T-cell (primary cell): ENCODE data around the gene RFX1. TPM values are rescaled to one million over a fixed set of nuclear protein-coding genes. Genes with fewer than 3 reads are reported as not detected.
A peak's percentile ranks its signal among the peaks of the same experiment; 100 is the strongest.
"Not testable (repeated sequence)": the region's sequence is repeated elsewhere in the genome, so short reads cannot be mapped to it uniquely, and the experiment has no call there.

Source experiments
- ATAC-seq, 4 experiments: fragments of 200-7000 bp in 3 of 4; fragments of 150-1000 bp in 1 of 4; cut with Tn5 transposase; replicated peaks in 1 of 4; 1 replicate in 3 of 4; 2 replicates in 1 of 4; pipeline ENCODE4 v1.10.0; 2021; ENCODE audit warnings: moderate library complexity in 3 of 4, mild to moderate bottlenecking in 2 of 4, moderate number of reproducible peaks in 1 of 4
- CTCF ChIA-PET, 2 donors: fragments of 300-600 bp; sonication (Branson Sonifier 250); formaldehyde crosslinking; loops; one replicate each; lab custom pipeline; 2022; ENCODE audit warnings: antibody characterized with exemption in 2 of 2; lab: Charles Lee
- POLR2A ChIA-PET, 2 donors: fragments of 300-600 bp; sonication (Branson Sonifier 250); formaldehyde crosslinking; loops; one replicate each; lab custom pipeline; 2022; ENCODE audit warnings: antibody characterized with exemption in 2 of 2; lab: Charles Lee
- DNase-seq, 35 experiments: peaks; one replicate each; pipeline versions ENCODE4 v3.0.0 to v3.0.0-alpha.2; 2013 to 2023
- H3K27ac ChIP-seq: one replicate; pipeline ENCODE4 v1.5.1; 2013; ENCODE audit warnings: low read length
- H3K27me3 ChIP-seq, 2 experiments: replicated peaks in 1 of 2; 1 replicate in 1 of 2; 2 replicates in 1 of 2; pipeline versions ENCODE4 v1.6.1 to v1.7.0; 2013; ENCODE audit warnings: low read length in 1 of 2, mixed read lengths in 1 of 2; ENCODE audit not compliant: control insufficient read depth in 2 of 2, insufficient read depth in 2 of 2; ENCODE audit errors: extremely low read depth in 1 of 2
- H3K36me3 ChIP-seq, 2 donors: 1 replicate in 1 of 2; 2 replicates in 1 of 2; pipeline versions ENCODE4 v1.6.1 to v1.7.0; 2013; ENCODE audit warnings: low read length in 1 of 2; ENCODE audit not compliant: control insufficient read depth in 2 of 2, insufficient read depth in 1 of 2; ENCODE audit errors: extremely low read depth in 1 of 2
- H3K4me1 ChIP-seq, 2 experiments: 1 replicate in 1 of 2; 2 replicates in 1 of 2; pipeline versions ENCODE4 v1.6.1 to v1.7.0; 2013; ENCODE audit warnings: low read length in 2 of 2, mixed read lengths in 1 of 2; ENCODE audit not compliant: insufficient read depth in 2 of 2, control insufficient read depth in 1 of 2; ENCODE audit errors: extremely low read depth in 1 of 2
- H3K4me3 ChIP-seq, 2 donors: 1 replicate in 1 of 2; 2 replicates in 1 of 2; pipeline versions ENCODE4 v1.5.1 to v1.7.0; 2013; ENCODE audit warnings: mild to moderate bottlenecking in 2 of 2, low read length in 1 of 2, moderate library complexity in 1 of 2; ENCODE audit not compliant: control insufficient read depth in 1 of 2; ENCODE audit errors: extremely low read depth in 1 of 2
- H3K9me3 ChIP-seq: 2 replicates; pipeline ENCODE4 v1.7.0; 2013
- H3K27ac Mint-ChIP-seq, 2 donors: one replicate each; pipeline ENCODE4 v1.8.0; 2020 to 2021; ENCODE audit warnings: mild to moderate bottlenecking in 2 of 2, mixed read lengths in 2 of 2
- H3K27me3 Mint-ChIP-seq, 2 donors: one replicate each; pipeline ENCODE4 v1.8.0; 2021 to 2022; ENCODE audit warnings: mixed read lengths in 2 of 2
- H3K36me3 Mint-ChIP-seq: one replicate; pipeline ENCODE4 v1.8.0; 2021; ENCODE audit warnings: mixed read lengths
- H3K4me1 Mint-ChIP-seq, 3 donors: one replicate each; pipeline ENCODE4 v1.8.0; 2020 to 2022; ENCODE audit warnings: mixed read lengths in 3 of 3, mild to moderate bottlenecking in 1 of 3
- H3K4me3 Mint-ChIP-seq, 3 donors: one replicate each; pipeline ENCODE4 v1.8.0; 2020 to 2022; ENCODE audit warnings: mild to moderate bottlenecking in 3 of 3, mixed read lengths in 3 of 3, moderate library complexity in 3 of 3
- H3K9me3 Mint-ChIP-seq, 3 donors: one replicate each; pipeline ENCODE4 v1.8.0; 2020 to 2022; ENCODE audit warnings: mixed read lengths in 3 of 3
- WGBS: methylation state at CpG from one replicate; pipeline ENCODE4 v1.1.5; 2013; ENCODE audit warnings: missing lambda C conversion rate; ENCODE audit not compliant: insufficient coverage; 5-methylcytosine and 5-hydroxymethylcytosine counted together
- total RNA-seq, 35 experiments: library from RNA in 6 of 35; stranded (reverse) in 6 of 35; fragments of 120-200 nt in 1 of 35; gene quantifications; one replicate each; pipeline versions ENCODE4 v1.2.1 to v1.2.4 and lab custom pipeline; 2013 to 2026

RFX1 gene
- total RNA-seq, 5 donors from 2014 or later (not counting 1 experiment from before 2014, with no cell fraction given), result 18.4 to 27.1 (median 23.1) TPM

GRCh38 chr19:14042659-14043608 is 36.8 kb upstream of the RFX1 start:
- H3K9me3 Mint-ChIP-seq, H3K4me3 Mint-ChIP-seq, H3K27me3 ChIP-seq, H3K9me3 ChIP-seq, H3K27me3 Mint-ChIP-seq, H3K4me3 ChIP-seq: not testable (repeated sequence)
- Histone ChIP-seq H3K36me3 (peaks cover 12 to 78% of the 10 kb centered on the region in 2 donors), H3K4me1 (peaks cover 2 to 25% of the 10 kb centered on the region in 2 experiments), H3K27ac (peak overlapping the region; percentile 74)
- Mint-ChIP-seq H3K27ac (peak overlapping the region; percentile 84 to 89), H3K4me1 (peaks cover 10 to 23% (median 12%) of the 10 kb centered on the region in 3 donors), H3K36me3 (peaks cover 22% of the 10 kb centered on the region)
- DNase-seq, result peak in 28 of 35 experiments; percentile 10 to 80 (median 36)
- peak; percentile 45 to 68 (median 56) for ATAC-seq
- 20% methylated on average over 1 of the region's 19 CpGs for WGBS
- POLR2A ChIA-PET, result interaction anchor here in 1 of 2 donors (0.6 to 0.7 kb wide), 3 partner anchors 58 to 900 kb away, joined by 3 to 12 read pairs (median 8); no protein-coding TSS in a partner anchor
- CTCF ChIA-PET, result interaction anchor here (0.6 to 1.3 kb wide), 6 partner anchors 11 to 362 kb away, joined by 3 to 9 read pairs (median 3); partner anchors contain the start of gene IL27RA (in 1 of the 2)

DNA sequence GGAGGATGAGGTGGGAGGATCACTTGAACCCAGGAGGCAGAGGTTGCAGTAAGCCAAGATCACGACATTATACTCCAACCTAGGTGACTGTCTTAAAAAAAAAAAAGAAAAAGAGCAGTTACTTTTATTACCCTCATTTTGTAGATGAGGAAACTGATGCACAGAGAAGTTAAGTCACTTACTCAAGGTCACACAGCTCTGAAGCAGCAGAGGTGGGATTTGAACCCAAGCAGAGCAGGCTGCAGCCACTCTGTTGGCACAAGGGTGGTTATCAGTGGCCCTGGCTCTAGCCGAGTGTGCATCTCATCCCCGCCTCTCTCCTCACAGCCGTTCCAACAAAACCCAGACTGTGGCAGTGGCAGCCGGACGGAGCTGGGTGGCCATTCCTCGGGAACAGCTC is 33.1 kb upstream of the RFX1 start:
- Histone ChIP-seq H3K27me3 (no peaks in the 10 kb centered on the region), H3K4me3 (no peak overlapping the region), H3K9me3 (no peaks in the 10 kb centered on the region), H3K4me1 (peaks cover 2 to 48% of the 10 kb centered on the region in 2 experiments), H3K27ac (no peak overlapping the region), H3K36me3 (peaks cover 5 to 79% of the 10 kb centered on the region in 2 donors)
- WGBS, result 100% methylated on average over 4 of the region's 7 CpGs
- CTCF ChIA-PET, result interaction anchor here in 1 of 2 donors (0.6 kb wide), 2 partner anchors 17 to 161 kb away, joined by 3 read pairs; no protein-coding TSS in a partner anchor
- DNase-seq, result no peak
- Mint-ChIP-seq H3K27ac (peak overlapping the region in 1 of 2 donors; percentile 16), H3K36me3 (peaks cover 29% of the 10 kb centered on the region), H3K4me1 (peaks cover 19 to 40% (median 20%) of the 10 kb centered on the region in 3 donors), H3K4me3 (no peak overlapping the region), H3K9me3 (no peaks in the 10 kb centered on the region), H3K27me3 (no peaks in the 10 kb centered on the region)
- POLR2A ChIA-PET, result interaction anchor here (0.6 kb wide), 2 partner anchors 11 to 331 kb away, joined by 3 to 6 read pairs; partner anchors contain the start of gene RLN3 (in 1 of the 2)
- ATAC-seq, result no peak

GRCh38 chr19:14035706-14036105 is 29.6 kb upstream of the RFX1 start:
- Mint-ChIP-seq H3K27ac (no peak overlapping the region), H3K4me1 (peaks cover 28 to 46% (median 33%) of the 10 kb centered on the region in 3 donors), H3K27me3 (no peaks in the 10 kb centered on the region), H3K36me3 (peaks cover 20% of the 10 kb centered on the region), H3K9me3 (no peaks in the 10 kb centered on the region), H3K4me3 (peak overlapping the region in 1 of 3 donors; percentile 7)
- Histone ChIP-seq H3K4me1 (peaks cover 8 to 56% of the 10 kb centered on the region in 2 experiments), H3K27ac (no peak overlapping the region), H3K27me3 (no peaks in the 10 kb centered on the region), H3K9me3 (no peaks in the 10 kb centered on the region), H3K4me3 (no peak overlapping the region), H3K36me3 (peaks cover 0 to 55% of the 10 kb centered on the region in 2 donors)
- ATAC-seq (no peak), DNase-seq (no peak)
- POLR2A ChIA-PET, result interaction anchor here (0.6 to 0.7 kb wide), 3 partner anchors 9 to 148 kb away, joined by 4 to 11 read pairs (median 7); no protein-coding TSS in a partner anchor
- CTCF ChIA-PET, result interaction anchor here (0.7 to 0.9 kb wide), 3 partner anchors 13 to 1017 kb away, joined by 3 to 4 read pairs (median 4); no protein-coding TSS in a partner anchor
- WGBS, result 83% methylated on average over 1 of the region's 7 CpGs

- not testable (repeated sequence) for H3K4me3 ChIP-seq, ATAC-seq, H3K4me3 Mint-ChIP-seq, H3K27ac Mint-ChIP-seq, H3K9me3 ChIP-seq, H3K9me3 Mint-ChIP-seq, DNase-seq, H3K27ac ChIP-seq, H3K27me3 ChIP-seq, H3K27me3 Mint-ChIP-seq
- 95% methylated on average over 10 of the region's 12 CpGs for WGBS
- ChIA-PET CTCF (interaction anchor here in 1 of 2 donors (0.7 kb wide), 1 partner anchor 1017 kb away, joined by 4 read pairs; no protein-coding TSS in a partner anchor), POLR2A (interaction anchor here in 1 of 2 donors (0.6 kb wide), 1 partner anchor 10 kb away, joined by 4 read pairs; no protein-coding TSS in a partner anchor)
- peaks cover 0 to 50% of the 10 kb centered on the region in 2 donors for H3K36me3 ChIP-seq
- Mint-ChIP-seq H3K36me3 (peaks cover 20% of the 10 kb centered on the region), H3K4me1 (peaks cover 32 to 52% (median 38%) of the 10 kb centered on the region in 3 donors)
- peaks cover 8 to 60% of the 10 kb centered on the region in 2 experiments for H3K4me1 ChIP-seq
Measured at GRCh38 chr19:14035159-14035558, 29.0 kb upstream of the RFX1 start.

- peak overlapping the region; percentile 10 to 93 (median 34) for H3K4me3 Mint-ChIP-seq
- no peaks in the 10 kb centered on the region for H3K9me3 ChIP-seq
- DNase-seq, result no peak
- H3K9me3 Mint-ChIP-seq, result no peaks in the 10 kb centered on the region
- H3K4me1 ChIP-seq, result peaks cover 8 to 57% of the 10 kb centered on the region in 2 experiments
- ChIA-PET POLR2A (interaction anchor here in 1 of 2 donors (0.7 kb wide), 1 partner anchor 64 kb away, joined by 3 read pairs; no protein-coding TSS in a partner anchor), CTCF (interaction anchor here in 1 of 2 donors (0.6 kb wide), 1 partner anchor 15 kb away, joined by 4 read pairs; no protein-coding TSS in a partner anchor)
- H3K4me3 ChIP-seq, result no peak overlapping the region
- H3K4me1 Mint-ChIP-seq, result peaks cover 28 to 53% (median 41%) of the 10 kb centered on the region in 3 donors
- H3K27me3 ChIP-seq, result no peaks in the 10 kb centered on the region
- H3K36me3 ChIP-seq, result peaks cover 0 to 38% of the 10 kb centered on the region in 2 donors
- peaks cover 20% of the 10 kb centered on the region for H3K36me3 Mint-ChIP-seq
- no CpG with 5 or more reads among the region's 2 CpGs for WGBS
- H3K27ac ChIP-seq, result no peak overlapping the region
- no peaks in the 10 kb centered on the region for H3K27me3 Mint-ChIP-seq
- ATAC-seq, result no peak
- H3K27ac Mint-ChIP-seq, result peak overlapping the region; percentile 64 to 77
Measured at GRCh38 chr19:14033946-14034345, 27.8 kb upstream of the RFX1 start.
